GM21825 (cell line): ENCODE results near the gene PTPN1.
"Not testable (repeated sequence)": the region's sequence is repeated elsewhere in the genome, so short reads cannot be mapped to it uniquely, and the experiment has no call there.

Experiments
- ATAC-seq: cut with Tn5 transposase; IDR thresholded peaks from one replicate; pipeline ENCODE4 v1.9.1; 2021; ENCODE audit warnings: mild to moderate bottlenecking, moderate library complexity; ENCODE audit not compliant: unreplicated experiment

The PTPN1 gene

DNA sequence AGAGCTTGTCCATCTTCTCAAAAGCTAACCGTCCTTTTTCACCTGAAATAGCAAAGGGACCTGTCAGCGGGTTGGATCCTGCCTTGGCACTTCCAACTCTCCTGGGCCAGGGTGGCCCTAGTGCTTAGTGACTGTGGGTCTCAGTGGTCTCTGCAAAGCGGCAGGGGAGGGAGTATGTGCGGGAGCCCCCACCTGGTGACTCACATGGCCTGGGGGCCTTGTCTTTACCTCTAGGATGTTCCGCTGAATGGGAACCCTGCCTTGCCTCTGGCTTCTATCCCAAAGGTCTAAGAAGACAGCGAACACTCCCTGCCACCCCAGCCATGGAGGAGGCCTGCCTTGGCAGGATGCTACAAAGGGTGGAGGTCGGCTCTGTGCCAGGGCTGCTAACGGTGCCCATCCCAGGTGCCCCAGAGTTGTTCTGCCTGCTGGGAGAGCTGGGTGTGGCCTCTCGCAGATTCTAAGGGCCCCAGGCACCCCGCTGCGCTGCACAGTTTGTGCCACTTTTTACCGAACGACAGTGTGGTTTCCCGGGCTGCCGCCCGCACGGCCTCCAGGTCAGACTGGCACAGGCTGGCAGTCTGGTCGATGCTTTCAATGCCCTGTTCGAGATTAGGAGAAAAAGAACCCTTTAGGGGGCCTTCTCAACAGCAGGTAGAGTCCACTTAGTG lies 77.2 kb downstream of the PTPN1 start:
- no peak for ATAC-seq

DNA sequence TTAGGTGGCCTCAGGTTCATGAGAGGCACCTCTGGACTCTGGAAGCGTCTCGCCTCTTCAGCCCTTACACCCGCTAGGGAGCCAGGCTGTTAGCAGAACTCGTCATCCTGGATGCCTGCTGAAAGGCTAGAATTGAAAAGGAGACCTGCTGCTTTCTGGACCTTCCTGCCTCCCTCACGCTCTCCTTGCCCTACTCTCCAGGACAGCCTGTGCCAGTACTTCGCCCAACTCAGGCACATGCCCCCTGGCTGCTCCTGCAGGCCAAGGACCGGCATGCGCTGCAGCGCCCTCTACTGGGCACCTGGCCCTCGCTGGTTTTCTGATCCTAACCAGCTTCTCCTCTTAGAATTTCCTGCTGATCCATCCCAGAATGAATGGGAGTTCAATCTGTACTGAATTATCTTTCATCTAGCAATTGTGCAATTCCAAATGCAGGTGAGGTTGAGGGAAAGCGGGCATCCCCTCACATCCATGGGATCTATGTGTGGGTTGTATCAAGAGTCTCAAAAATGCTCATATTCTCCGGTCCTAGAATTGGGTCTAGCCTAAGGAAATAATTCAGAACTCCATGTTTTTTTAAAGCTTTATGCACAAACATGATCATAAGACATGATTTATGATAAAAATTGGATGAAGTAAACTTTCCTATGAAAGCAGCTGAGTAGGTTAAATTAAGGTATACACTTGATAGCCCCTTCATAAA lies 78.0 kb downstream of the PTPN1 start:
- ATAC-seq, result no peak

DNA sequence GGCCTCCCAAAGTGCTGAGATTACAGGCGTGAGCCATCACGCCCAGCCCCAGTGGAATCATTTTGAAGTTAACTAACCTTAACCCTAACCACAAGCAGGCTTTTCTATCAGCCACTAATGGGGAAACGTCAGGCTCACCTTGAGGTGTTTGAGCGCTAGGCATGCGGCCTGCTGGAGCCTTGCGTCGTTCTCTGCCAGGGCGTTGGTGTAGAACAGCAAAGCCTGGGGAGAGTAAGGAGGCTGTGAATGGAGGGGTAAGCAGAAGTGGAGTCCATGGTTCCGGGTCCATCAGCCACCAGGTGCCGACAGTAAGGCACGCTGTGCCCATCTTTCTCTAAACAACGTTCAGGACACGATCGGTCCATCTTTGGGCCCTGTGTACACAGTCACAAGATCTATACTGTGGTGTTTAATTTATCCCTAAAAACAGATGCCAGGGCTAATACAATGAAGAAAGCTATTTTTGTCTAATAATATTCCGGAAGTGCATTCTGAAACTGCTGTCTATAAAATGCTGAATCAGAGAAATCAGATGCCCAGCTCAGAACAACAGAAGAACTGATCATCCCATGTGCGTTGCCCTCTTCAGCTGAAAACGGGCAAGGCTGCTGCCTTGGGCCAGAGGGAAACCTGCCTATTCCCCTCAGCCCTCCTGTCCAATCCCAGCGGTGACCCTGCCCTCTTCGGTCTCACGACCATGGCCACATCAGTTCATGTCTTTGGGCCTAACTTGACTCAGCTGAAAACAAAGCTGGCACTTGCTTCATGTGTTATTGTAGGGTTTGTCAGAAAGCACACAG lies 79.6 kb downstream of the PTPN1 start:
- ATAC-seq, result no peak

GRCh38 chr20:50590348-50590664 lies 80.1 kb downstream of the PTPN1 start:
- ATAC-seq, result no peak

GRCh38 chr20:50591233-50591852 lies 81.2 kb downstream of the PTPN1 start:
- no peak for ATAC-seq

DNA sequence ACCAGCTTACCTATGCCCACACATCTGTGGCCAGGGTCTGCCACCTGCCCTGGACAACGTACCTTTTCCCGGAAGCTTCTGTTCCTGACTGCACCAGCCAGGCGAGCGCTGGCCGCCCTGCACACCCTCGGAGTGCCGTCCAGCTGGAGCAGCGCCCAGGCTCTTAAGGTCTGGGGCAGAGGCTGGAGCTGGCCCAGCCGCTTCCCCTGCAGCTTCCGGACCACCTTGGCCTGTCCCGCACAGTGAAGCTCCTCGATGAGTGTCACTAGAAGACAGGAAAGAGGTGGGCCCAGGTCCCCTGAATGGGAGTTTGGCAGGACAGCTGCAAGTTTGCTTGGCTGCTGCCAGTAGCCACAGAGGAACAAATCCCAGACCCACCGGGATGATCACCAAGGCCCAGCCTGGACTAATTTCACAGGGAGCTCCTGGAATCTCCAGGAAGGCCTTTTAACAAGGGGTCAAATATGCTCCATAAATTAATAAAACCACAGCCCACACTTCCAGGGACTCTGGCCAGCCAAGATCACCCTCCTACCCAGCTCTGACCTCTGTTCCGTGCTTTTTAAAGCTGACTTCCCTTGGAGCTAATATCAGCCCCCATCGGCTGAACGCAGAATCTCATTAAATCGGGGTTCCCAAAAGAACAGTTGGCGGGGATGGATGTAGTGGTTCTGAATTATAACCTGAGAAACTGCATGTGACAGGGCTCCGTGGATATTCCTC lies 82.3 kb downstream of the PTPN1 start:
- ATAC-seq, result no peak

DNA sequence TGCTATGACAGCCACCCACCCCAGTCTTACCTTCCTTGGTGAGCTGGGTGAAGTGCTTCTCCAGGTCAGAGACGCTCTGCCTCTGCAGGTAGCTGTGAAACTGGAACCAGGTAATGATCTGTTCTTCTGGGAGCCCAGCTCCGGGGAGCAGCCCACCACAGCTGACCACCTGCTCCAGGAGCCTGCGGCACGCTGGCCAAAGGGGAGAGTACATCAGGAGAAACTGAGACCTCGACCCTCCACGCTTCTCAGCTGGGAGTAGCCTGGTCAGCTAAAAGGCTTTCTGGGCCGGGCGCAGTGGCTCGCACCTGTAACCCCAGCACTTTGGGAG lies 82.8 kb downstream of the PTPN1 start:
- ATAC-seq, result no peak

GRCh38 chr20:50594231-50594590 lies 84.0 kb downstream of the PTPN1 start:
- ATAC-seq, result no peak

DNA sequence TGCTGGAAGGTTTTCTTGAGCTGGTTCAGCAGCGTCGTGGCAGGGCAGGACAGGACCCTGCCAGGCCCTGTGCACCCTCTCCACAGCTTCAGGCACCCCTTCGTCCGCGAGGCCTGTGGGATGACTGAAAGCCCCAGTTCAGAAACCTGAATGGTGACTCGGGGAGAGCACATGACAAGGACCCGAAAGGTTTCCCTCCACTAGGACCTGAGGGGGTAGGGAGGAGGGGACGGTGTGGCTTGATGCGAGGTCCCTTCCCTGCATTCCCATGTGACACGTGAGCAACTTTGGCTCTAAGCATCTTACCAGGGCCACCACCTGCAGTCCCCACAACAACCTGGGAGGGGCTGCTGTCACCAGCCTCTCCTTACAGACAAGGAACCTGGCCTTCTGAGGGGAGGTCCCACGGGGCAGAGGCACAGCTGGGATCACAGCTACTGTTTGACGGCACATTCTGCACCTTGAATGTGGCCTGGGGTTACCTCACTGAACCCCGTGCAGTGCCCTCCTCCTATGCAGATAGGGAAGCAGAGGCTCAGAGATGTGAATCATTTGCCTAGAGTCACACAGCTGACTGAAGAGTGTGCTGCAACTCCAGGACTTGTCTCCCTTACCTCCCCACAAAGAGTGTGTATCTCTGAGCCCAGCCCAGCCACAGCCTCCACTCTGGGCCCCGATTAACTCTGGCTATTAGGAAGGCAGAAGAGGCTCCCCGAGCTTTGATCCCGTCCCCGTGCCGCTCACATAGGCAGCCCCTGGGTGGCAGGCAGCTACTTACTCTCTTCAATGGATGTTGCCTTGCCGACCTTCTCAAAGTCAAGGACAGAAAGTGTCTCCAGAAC lies 84.6 kb downstream of the PTPN1 start:
- no peak for ATAC-seq

DNA sequence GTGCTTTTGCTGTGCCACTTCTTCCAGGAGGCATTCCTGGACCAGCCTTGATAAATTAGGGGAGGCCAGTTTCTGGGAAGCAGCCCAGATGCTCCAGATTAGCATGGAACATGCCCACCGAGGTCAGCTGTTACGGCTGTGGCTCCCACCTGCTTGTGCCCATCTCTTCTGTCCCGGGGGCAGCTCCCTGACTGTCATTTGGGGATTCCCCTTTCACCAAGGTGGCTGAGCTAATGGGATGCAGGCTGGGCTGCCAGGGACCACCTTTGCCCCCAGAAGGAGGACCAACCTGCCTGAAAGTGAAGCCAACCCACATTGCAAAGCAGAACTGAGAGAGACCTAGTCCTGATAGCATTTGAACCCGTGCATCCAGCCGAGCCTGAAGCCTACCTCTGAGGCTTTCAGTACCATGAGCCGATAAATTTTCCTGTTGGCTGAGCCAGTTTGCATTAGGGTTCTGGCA lies 85.3 kb downstream of the PTPN1 start:
- no peak for ATAC-seq

DNA sequence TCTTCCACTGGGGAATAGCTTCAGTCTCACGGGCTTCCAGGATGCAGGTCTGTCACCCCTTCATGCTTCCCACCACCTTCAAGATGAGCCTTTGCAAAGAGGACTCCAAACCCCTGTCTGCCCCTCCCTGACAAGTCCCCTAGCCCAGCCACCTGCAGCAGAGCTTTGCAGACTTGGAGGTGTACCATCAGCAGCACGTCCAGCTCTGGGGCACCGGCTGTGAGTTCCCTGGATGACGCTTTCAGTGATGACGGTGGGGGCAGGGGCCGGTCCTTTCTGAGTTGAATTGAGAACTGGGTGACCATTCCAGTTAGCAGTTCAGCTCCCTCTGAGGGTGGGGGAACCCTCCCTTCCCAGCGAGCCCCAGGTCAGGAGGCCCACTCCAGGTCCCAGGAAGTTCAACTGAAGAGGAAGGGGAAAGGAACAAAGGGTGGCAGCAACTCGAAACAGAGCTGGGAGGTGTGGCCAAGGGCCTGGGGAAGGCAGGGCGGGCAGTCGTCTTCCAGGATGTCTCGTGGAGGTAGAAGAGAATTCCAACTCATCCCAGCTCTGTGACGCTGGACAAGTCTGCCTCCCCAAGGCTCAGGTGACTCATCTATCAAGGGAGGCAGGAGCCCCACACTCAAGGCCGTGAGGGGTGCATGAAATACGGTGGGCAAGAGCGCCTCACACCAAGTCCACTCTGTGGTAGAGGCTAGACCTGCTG lies 86.0 kb downstream of the PTPN1 start:
- ATAC-seq, result no peak

- ATAC-seq, result no peak
These were observed 86.5 kb downstream of the PTPN1 start for GRCh38 chr20:50596694-50597021.

GRCh38 chr20:50597406-50597969 lies 87.3 kb downstream of the PTPN1 start:
- ATAC-seq, result no peak

DNA sequence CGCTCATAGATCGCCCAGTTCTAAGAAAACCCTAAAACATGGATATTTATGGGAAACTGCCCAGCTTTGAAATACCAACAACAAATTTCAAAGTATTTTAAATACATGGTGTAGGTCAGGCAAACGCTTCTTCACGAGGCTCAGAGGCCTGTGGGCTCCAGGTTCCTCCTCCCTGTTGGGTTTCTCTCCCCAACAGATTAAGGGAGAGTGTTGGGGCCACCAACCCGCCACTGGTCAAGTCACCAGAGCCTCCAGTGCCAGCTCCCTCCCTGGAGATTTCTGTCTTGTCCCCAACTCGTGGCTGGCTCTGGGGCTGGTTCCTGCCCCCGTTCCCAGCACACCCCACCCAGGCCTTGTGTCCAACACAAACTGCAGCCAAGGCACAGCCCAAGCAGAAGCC lies 87.9 kb downstream of the PTPN1 start:
- no peak for ATAC-seq

- ATAC-seq, result not testable (repeated sequence)
These were observed 88.6 kb downstream of the PTPN1 start for GRCh38 chr20:50598768-50599167.

- ATAC-seq, result no peak
These were observed 90.2 kb downstream of the PTPN1 start for GRCh38 chr20:50600281-50600895.

DNA sequence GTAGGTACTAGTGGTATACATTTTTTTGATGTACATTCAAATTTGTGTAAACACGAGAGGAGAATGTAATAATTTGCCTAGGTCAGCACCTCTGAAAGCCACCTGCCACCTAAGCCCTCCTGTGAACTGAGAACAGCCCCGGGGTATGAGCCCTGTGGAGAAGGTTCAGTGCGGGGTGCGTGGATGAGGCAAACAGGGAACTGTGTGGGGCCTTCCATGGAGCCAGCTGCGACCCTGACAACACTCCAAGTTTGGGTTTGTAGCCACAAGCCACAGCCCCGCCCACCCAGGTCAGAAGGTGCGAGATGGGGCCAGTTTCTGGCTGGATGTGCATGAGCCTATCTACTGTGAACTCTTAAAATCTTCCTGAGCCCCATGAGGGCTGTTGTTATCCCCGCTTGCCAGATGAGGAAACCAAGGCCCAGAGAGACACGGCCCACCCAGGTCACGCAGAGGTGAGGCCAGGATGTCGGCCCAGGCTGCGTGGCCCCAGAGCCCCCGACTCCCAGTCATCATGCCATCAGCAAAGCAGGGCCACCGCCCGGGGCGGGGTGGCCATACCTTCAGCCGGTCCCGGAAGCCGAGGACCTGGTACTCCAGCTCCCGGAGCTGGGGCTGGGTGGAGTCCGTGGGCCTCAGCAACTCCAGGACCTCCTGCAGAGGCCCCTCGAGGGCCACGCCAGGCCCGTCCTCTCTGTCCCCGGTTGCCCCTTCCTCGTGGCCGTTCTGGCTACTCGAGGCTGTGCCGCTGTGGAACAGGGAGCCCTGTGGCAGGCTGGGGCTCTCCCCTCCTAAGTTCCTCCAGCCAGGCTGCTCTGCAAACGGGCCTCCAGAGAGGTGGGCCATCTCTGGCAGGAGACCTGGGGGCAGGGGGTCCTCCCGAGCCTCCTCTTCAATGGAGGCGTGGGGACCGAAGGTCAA lies 91.6 kb downstream of the PTPN1 start:
- no peak for ATAC-seq
